GM21360 (cell line): ENCODE measurements around the gene RMRP.

Experiments used
- ATAC-seq: cut with Tn5 transposase; IDR thresholded peaks from one replicate; pipeline ENCODE4 v1.9.1; 2021; ENCODE audit warnings: mild to moderate bottlenecking, moderate library complexity; ENCODE audit not compliant: unreplicated experiment

RMRP gene

GRCh38 chr9:35687972-35688557 is 30.2 kb upstream of the RMRP start:
- no peak for ATAC-seq

GRCh38 chr9:35687306-35687705 is 29.5 kb upstream of the RMRP start:
- ATAC-seq, result no peak

GRCh38 chr9:35686222-35687203 is 28.7 kb upstream of the RMRP start:
- no peak for ATAC-seq

GRCh38 chr9:35685506-35685905 is 27.7 kb upstream of the RMRP start:
- ATAC-seq, result no peak

- ATAC-seq, result no peak
These were observed 27.1 kb upstream of the RMRP start for GRCh38 chr9:35684921-35685320.

- ATAC-seq, result no peak
These were observed 25.5 kb upstream of the RMRP start for GRCh38 chr9:35683323-35683722.

- no peak for ATAC-seq
These were observed 24.9 kb upstream of the RMRP start for GRCh38 chr9:35682520-35683315.

GRCh38 chr9:35682051-35682450 is 24.2 kb upstream of the RMRP start:
- ATAC-seq, result no peak

- ATAC-seq, result no peak
These were observed 23.7 kb upstream of the RMRP start for GRCh38 chr9:35681341-35682002.

- no peak for ATAC-seq
These were observed 22.7 kb upstream of the RMRP start for GRCh38 chr9:35680331-35681105.

GRCh38 chr9:35679766-35680330 is 22.0 kb upstream of the RMRP start:
- no peak for ATAC-seq

- no peak for ATAC-seq
These were observed 21.3 kb upstream of the RMRP start for GRCh38 chr9:35679091-35679490.

- no peak for ATAC-seq
These were observed 18.0 kb upstream of the RMRP start for GRCh38 chr9:35675732-35676392.

GRCh38 chr9:35675204-35675603 is 17.4 kb upstream of the RMRP start:
- no peak for ATAC-seq

GRCh38 chr9:35674025-35674361 is 16.2 kb upstream of the RMRP start:
- no peak for ATAC-seq

- no peak for ATAC-seq
These were observed 15.6 kb upstream of the RMRP start, which contains the start of gene CA9 for GRCh38 chr9:35673132-35674024. CA9 (plus strand) TSS chr9:35673928; CDS start chr9:35673960, 32 bp downstream.

- ATAC-seq, result no peak
These were observed 11.7 kb upstream of the RMRP start for GRCh38 chr9:35669331-35670145.
